Measurements from ENCODE around the gene VWDE. TPM values are rescaled to one million over a fixed set of nuclear protein-coding genes. Genes with fewer than 3 reads are reported as not detected.

VWDE gene
- total RNA-seq, 1 donor from 2014 or later: not detected

DNA sequence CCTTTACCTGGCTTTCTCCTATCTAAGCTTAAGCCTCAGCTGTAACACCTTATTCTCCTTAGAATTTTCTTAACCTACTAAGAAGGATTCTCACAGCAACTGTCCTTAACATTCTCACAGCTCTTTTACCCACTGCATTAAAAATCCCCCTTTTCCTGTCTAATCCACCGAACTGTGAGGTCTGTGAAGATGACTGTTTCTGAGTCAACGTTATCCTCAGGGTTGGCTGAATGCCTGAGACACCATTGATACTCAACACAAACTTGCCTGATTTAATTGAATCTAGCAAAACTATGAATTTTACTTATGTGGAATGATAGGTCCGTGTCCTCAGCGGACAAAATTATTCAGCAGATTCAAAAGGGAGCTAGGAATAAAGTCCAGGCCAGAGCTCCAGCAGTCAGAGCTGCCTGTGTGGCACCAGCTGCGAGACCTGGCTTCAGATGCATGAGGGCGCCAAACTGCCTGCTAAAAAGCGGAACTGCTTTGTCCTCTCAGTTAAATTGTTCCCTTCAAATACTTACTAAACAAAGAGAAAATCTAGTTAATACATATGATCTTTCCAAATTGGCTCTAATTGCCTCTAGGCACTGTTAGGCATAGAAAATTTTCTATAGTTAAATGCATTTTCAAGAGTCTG is 33.4 kb upstream of the VWDE start:
- ATAC-seq (ENCODE audit: low read depth) (no peak), DNase-seq (no peak)
- H3K27ac Mint-ChIP-seq: no peak overlapping the region
- TF ChIP-seq, protein P1, sequence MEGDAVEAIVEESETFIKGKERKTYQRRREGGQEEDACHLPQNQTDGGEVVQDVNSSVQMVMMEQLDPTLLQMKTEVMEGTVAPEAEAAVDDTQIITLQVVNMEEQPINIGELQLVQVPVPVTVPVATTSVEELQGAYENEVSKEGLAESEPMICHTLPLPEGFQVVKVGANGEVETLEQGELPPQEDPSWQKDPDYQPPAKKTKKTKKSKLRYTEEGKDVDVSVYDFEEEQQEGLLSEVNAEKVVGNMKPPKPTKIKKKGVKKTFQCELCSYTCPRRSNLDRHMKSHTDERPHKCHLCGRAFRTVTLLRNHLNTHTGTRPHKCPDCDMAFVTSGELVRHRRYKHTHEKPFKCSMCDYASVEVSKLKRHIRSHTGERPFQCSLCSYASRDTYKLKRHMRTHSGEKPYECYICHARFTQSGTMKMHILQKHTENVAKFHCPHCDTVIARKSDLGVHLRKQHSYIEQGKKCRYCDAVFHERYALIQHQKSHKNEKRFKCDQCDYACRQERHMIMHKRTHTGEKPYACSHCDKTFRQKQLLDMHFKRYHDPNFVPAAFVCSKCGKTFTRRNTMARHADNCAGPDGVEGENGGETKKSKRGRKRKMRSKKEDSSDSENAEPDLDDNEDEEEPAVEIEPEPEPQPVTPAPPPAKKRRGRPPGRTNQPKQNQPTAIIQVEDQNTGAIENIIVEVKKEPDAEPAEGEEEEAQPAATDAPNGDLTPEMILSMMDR (IDR thresholded peaks at IDR 0.05): no peak
- ChIA-PET POLR2A (no interaction called here), CTCF (interaction anchor here (1.0 kb wide), 1 partner anchor 21 kb away, joined by 3 read pairs; no protein-coding TSS in a partner anchor)
- H3K9me3 Mint-ChIP-seq: no peaks in the 10 kb centered on the region
- H3K36me3 Mint-ChIP-seq (ENCODE audit: low read depth): no peaks in the 10 kb centered on the region
- no peaks in the 10 kb centered on the region for H3K4me1 Mint-ChIP-seq
- no peak overlapping the region for H3K4me3 Mint-ChIP-seq
- intact Hi-C loops (cut with micrococcal nuclease): no loop called here
- no peaks in the 10 kb centered on the region for H3K27me3 Mint-ChIP-seq

DNA sequence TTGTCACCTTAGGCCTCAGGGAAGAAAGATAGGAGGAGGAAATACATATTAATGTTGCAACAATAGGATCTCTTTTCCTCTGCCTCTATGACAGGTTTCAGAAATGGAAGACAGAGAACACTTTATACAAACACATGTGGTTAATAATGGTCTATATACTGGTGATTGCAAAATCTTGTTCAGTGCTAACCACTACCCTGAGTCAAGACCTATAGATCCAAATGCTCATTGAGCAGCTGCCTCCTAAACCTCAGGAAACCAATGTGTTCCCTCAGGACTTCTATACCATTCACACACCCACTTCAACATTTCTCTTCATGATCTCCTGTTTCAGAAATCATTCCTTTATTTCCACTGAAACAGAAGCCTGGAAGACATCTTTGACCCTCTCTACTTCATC is 32.5 kb upstream of the VWDE start:
- ATAC-seq (ENCODE audit: low read depth): no peak
- POLR2A ChIA-PET: no interaction called here
- Mint-ChIP-seq H3K9me3 (no peaks in the 10 kb centered on the region), H3K36me3 (ENCODE audit: low read depth) (no peaks in the 10 kb centered on the region), H3K27me3 (no peaks in the 10 kb centered on the region), H3K27ac (no peak overlapping the region), H3K4me1 (no peaks in the 10 kb centered on the region), H3K4me3 (no peak overlapping the region)
- intact Hi-C loops (cut with micrococcal nuclease): no loop called here
- CTCF ChIA-PET: interaction anchor here (1.0 kb wide), 1 partner anchor 22 kb away, joined by 3 read pairs; no protein-coding TSS in a partner anchor
- DNase-seq: no peak
- TF ChIP-seq, protein P1 (IDR thresholded peaks at IDR 0.05): no peak

DNA sequence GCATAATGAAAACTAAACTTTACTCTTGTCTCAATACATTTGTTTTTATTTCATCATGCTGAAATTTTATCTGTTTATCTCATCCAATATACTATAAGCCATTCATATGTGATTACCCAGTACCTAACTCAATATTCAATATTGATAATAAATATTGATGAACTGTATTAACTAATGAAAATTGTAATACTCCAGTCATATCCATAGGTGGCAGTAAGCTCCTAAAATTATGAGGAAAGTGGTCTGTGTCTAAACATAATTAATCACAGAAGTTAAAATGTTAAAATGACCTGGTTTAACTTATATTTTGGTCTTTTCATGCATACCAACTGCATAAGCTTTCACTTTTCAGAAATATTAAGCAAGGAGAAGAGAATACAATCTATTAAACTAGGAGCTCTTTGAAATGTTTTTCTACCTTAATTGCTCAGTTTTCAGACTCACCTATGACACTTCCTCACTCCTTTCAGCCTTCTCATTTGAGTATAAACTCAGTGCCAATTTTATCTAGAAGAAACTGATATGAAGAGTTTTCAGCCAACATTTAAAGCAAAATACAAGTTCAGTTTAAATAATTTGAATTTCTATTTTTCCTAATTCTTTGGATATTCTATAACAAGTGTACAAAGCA is 30.5 kb upstream of the VWDE start:
- H3K4me3 Mint-ChIP-seq: no peak overlapping the region
- no peak for ATAC-seq (ENCODE audit: low read depth)
- no peaks in the 10 kb centered on the region for H3K36me3 Mint-ChIP-seq (ENCODE audit: low read depth)
- CTCF ChIA-PET: interaction anchor here (1.1 kb wide), 1 partner anchor 13 kb away, joined by 5 read pairs; no protein-coding TSS in a partner anchor
- TF ChIP-seq, protein P1 (IDR thresholded peaks at IDR 0.05): no peak
- H3K27ac Mint-ChIP-seq: no peak overlapping the region
- no peaks in the 10 kb centered on the region for H3K9me3 Mint-ChIP-seq
- peaks cover 3% of the 10 kb centered on the region for H3K27me3 Mint-ChIP-seq
- POLR2A ChIA-PET: no interaction called here
- no peaks in the 10 kb centered on the region for H3K4me1 Mint-ChIP-seq
- DNase-seq: no peak
- intact Hi-C loops (cut with micrococcal nuclease): no loop called here

DNA sequence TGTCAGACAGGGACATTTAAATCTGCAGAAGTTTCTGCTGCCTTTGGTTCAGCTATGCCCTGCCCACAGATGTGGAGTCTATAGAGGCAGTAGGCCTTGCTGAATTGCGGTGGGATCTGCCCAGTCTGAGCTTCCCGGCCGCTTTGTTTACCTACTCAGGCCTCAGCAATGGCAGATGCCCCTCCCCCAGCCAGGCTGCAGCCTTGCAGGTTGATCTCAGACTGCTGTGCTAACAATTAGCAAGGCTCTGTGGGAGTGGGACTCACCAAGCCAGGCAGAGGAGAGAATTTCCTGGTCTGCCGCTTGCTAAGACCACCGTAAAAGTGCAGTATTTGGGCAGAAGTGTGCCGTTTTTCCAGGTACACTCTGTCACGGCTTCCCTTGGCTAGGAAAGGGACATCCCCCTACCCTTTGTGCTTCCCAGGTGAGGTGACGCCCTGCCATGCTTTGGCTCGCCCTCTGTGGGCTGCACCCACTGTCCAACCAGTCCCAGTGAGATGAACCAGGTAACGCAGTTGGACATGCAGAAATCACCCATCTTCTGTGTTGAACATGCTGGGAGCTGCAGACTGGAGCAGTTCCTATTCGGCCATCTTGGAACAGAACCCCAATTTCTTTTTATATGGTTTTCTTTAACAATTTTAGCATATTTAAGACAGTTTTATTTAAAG is 28.4 kb upstream of the VWDE start:
- H3K36me3 Mint-ChIP-seq (ENCODE audit: low read depth): no peaks in the 10 kb centered on the region
- peaks cover 3% of the 10 kb centered on the region for H3K27me3 Mint-ChIP-seq
- no peak overlapping the region for H3K4me3 Mint-ChIP-seq
- TF ChIP-seq, protein P1 (IDR thresholded peaks at IDR 0.05): no peak
- DNase-seq: no peak
- ChIA-PET CTCF (no interaction called here), POLR2A (no interaction called here)
- ATAC-seq (ENCODE audit: low read depth): no peak
- H3K27ac Mint-ChIP-seq: no peak overlapping the region
- H3K4me1 Mint-ChIP-seq: no peaks in the 10 kb centered on the region
- no peaks in the 10 kb centered on the region for H3K9me3 Mint-ChIP-seq
- intact Hi-C loops (cut with micrococcal nuclease): no loop called here

DNA sequence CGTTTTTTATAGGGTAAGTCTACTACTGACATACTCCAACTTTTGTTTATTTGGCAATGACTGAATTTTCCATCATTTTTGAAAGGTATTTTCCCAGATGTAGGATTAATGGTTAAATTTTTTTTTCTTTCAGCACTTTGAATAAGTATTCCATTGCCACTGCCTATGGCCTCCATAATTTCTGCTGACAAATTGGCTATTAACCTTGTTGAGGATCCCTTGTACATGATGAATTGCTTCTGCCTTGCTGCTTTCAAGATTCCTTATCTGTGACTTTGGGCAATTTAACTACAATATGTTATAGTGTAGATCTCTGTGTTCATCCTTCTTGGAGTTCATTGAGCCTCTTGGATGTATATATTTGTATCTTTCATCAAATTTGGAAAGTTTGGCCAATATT is 21.6 kb upstream of the VWDE start:
- CTCF ChIA-PET: no interaction called here
- no peak for DNase-seq
- TF ChIP-seq, protein P1 (IDR thresholded peaks at IDR 0.05): no peak
- Mint-ChIP-seq H3K36me3 (ENCODE audit: low read depth) (no peaks in the 10 kb centered on the region), H3K4me3 (no peak overlapping the region), H3K27me3 (peaks cover 3% of the 10 kb centered on the region), H3K27ac (no peak overlapping the region), H3K4me1 (no peaks in the 10 kb centered on the region), H3K9me3 (peaks cover 6% of the 10 kb centered on the region)
- intact Hi-C loops (cut with micrococcal nuclease): no loop called here
- POLR2A ChIA-PET: no interaction called here
- no peak for ATAC-seq (ENCODE audit: low read depth)

All from activated B cell treated with CpG ODN at 0.5 μM for 24 hours (primary cell).